ENCODE results near the gene B4GALNT2.
"Not testable (repeated sequence)": the region's sequence is repeated elsewhere in the genome, so short reads cannot be mapped to it uniquely, and the experiment has no call there.

B4GALNT2 gene

DNA sequence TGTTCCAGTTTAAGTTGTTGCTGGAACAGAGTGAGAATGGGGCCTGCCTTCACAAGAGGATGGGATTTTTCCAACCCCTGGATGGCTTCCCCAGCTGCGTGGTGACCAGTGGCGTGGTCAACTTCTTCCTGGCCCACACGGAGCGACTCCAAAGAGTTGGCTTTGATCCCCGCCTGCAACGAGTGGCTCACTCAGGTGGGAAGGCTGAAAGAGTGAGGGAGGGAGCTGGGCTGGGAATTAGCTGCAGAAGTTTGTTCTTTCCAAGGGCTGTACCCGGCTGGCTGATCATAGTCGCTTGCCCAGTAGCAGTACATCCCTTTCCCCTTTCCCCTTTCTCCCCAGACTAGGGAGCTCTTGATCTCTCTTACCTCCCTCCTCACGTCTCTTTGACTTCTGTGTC lies 36.1 kb downstream of the B4GALNT2 start:
- Histone ChIP-seq H3K9me2 (replicated peaks; ENCODE audit: insufficient read depth, low read length) (no peaks in the 10 kb centered on the region), H3K9ac (ENCODE audit: low read length) (no peak overlapping the region), H3K9me3 (ENCODE audit: insufficient read depth, low read length) (no peaks in the 10 kb centered on the region), H3K79me2 (ENCODE audit: insufficient read depth, low read length) (no peaks in the 10 kb centered on the region), H3K27ac (ENCODE audit: low read depth, low read length) (no peak overlapping the region), H2AFZ (ENCODE audit: low read depth, low read length, severe bottlenecking) (no peak overlapping the region), H4K20me1 (ENCODE audit: low read depth, low read length) (no peaks in the 10 kb centered on the region), H3K4me3 (ENCODE audit: insufficient read depth, low read length, poor library complexity, severe bottlenecking) (no peak overlapping the region), H3K4me2 (ENCODE audit: low read depth, low read length, poor library complexity, severe bottlenecking) (no peak overlapping the region), H3K27me3 (ENCODE audit: low read length) (no peaks in the 10 kb centered on the region), H3K36me3 (ENCODE audit: low read length) (no peaks in the 10 kb centered on the region), H3F3A (ENCODE audit: insufficient read depth) (no peaks in the 10 kb centered on the region)
- TF ChIP-seq, protein P1, sequence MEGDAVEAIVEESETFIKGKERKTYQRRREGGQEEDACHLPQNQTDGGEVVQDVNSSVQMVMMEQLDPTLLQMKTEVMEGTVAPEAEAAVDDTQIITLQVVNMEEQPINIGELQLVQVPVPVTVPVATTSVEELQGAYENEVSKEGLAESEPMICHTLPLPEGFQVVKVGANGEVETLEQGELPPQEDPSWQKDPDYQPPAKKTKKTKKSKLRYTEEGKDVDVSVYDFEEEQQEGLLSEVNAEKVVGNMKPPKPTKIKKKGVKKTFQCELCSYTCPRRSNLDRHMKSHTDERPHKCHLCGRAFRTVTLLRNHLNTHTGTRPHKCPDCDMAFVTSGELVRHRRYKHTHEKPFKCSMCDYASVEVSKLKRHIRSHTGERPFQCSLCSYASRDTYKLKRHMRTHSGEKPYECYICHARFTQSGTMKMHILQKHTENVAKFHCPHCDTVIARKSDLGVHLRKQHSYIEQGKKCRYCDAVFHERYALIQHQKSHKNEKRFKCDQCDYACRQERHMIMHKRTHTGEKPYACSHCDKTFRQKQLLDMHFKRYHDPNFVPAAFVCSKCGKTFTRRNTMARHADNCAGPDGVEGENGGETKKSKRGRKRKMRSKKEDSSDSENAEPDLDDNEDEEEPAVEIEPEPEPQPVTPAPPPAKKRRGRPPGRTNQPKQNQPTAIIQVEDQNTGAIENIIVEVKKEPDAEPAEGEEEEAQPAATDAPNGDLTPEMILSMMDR (IDR thresholded peaks at IDR 0.05; ENCODE audit: insufficient read depth, low read length, poor library complexity, severe bottlenecking), result no peak
- TF ChIP-seq EZH2phosphoT487 (conservative IDR thresholded peaks at IDR 0.05; ENCODE audit: low read length), result no peak

DNA sequence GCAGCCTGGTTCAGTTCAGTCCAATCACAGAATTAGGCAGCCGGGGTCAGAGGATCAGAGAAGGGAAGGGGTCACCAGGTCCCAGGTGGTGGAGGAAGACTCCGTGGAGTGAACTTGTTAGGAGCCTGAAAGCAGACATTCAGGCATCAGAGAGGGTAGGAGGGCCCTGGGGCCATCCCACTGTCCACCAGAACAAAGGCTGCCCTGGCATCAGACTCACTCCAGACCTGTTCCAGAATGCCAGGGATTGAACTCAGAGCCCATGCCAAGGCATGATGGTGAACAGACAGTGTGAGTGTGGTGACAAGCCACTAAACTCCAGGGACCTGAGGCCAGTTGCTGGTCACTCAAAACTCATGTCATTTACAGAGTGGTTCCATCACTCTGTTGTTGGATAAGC lies 37.6 kb downstream of the B4GALNT2 start:
- Histone ChIP-seq H3K4me3 (ENCODE audit: insufficient read depth, low read length, poor library complexity, severe bottlenecking) (no peak overlapping the region), H3K36me3 (ENCODE audit: low read length) (no peaks in the 10 kb centered on the region), H2AFZ (ENCODE audit: low read depth, low read length, severe bottlenecking) (no peak overlapping the region), H3K27ac (ENCODE audit: low read depth, low read length) (no peak overlapping the region), H4K20me1 (ENCODE audit: low read depth, low read length) (no peaks in the 10 kb centered on the region), H3K9ac (ENCODE audit: low read length) (no peak overlapping the region), H3K9me3 (ENCODE audit: insufficient read depth, low read length) (no peaks in the 10 kb centered on the region), H3K79me2 (ENCODE audit: insufficient read depth, low read length) (no peaks in the 10 kb centered on the region), H3K27me3 (ENCODE audit: low read length) (no peaks in the 10 kb centered on the region), H3K9me2 (replicated peaks; ENCODE audit: insufficient read depth, low read length) (no peaks in the 10 kb centered on the region), H3F3A (ENCODE audit: insufficient read depth) (no peaks in the 10 kb centered on the region), H3K4me2 (ENCODE audit: low read depth, low read length, poor library complexity, severe bottlenecking) (no peak overlapping the region)
- TF ChIP-seq, protein P1 (IDR thresholded peaks at IDR 0.05; ENCODE audit: insufficient read depth, low read length, poor library complexity, severe bottlenecking), result no peak
- TF ChIP-seq EZH2phosphoT487 (conservative IDR thresholded peaks at IDR 0.05; ENCODE audit: low read length), result no peak

DNA sequence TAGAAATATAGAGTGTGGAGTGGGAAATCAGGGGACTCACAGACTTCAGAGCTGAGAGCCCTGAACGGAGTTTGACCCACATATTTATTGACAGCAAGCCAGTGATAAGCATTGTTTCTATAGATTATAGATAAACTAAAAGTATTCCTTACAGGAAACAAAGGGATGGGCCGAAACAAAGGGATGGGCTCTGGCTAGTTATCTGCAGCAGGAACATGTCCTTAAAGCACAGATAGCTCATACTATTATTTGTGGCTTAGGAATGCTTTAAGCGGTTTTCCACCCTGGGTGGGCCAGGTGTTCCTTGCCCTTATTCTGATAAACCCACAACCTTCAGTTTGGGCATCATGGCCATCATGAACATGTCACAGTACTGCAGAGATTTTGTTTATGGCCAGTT lies 38.1 kb downstream of the B4GALNT2 start:
- H4K20me1 ChIP-seq (ENCODE audit: low read depth, low read length); H3K4me3 ChIP-seq (ENCODE audit: insufficient read depth, low read length, poor library complexity, severe bottlenecking); H2AFZ ChIP-seq (ENCODE audit: low read depth, low read length, severe bottlenecking); H3K9ac ChIP-seq (ENCODE audit: low read length); H3K36me3 ChIP-seq (ENCODE audit: low read length); H3F3A ChIP-seq (ENCODE audit: insufficient read depth); H3K4me2 ChIP-seq (ENCODE audit: low read depth, low read length, poor library complexity, severe bottlenecking); H3K79me2 ChIP-seq (ENCODE audit: insufficient read depth, low read length); H3K9me2 ChIP-seq (replicated peaks; ENCODE audit: insufficient read depth, low read length); H3K27me3 ChIP-seq (ENCODE audit: low read length); H3K9me3 ChIP-seq (ENCODE audit: insufficient read depth, low read length); H3K27ac ChIP-seq (ENCODE audit: low read depth, low read length): not testable (repeated sequence)

DNA sequence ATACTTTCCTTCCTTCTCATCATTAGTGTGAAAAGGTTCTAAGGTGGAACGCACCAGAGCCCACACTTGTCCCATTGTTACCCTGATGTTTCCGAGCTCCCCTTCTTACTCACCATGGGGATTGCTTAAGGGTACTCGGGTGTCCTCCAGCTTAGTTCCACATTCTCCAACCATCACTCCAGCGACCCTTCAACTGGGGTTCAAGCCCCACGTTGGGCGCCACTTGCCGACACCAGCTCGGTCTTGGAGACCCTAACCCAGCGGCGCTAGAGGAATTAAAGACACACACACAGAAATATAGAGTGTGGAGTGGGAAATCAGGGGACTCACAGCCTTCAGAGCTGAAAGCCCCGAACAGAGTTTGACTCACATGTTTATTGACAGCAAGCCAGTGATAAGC lies 43.4 kb downstream of the B4GALNT2 start:
- H3K79me2 ChIP-seq (ENCODE audit: insufficient read depth, low read length); H3K4me2 ChIP-seq (ENCODE audit: low read depth, low read length, poor library complexity, severe bottlenecking); H3K9me3 ChIP-seq (ENCODE audit: insufficient read depth, low read length); H3K4me3 ChIP-seq (ENCODE audit: insufficient read depth, low read length, poor library complexity, severe bottlenecking); H3F3A ChIP-seq (ENCODE audit: insufficient read depth); H3K27me3 ChIP-seq (ENCODE audit: low read length); H3K36me3 ChIP-seq (ENCODE audit: low read length); H3K27ac ChIP-seq (ENCODE audit: low read depth, low read length); H4K20me1 ChIP-seq (ENCODE audit: low read depth, low read length); H3K9ac ChIP-seq (ENCODE audit: low read length); H3K9me2 ChIP-seq (replicated peaks; ENCODE audit: insufficient read depth, low read length); H2AFZ ChIP-seq (ENCODE audit: low read depth, low read length, severe bottlenecking): not testable (repeated sequence)
